GM19240 (cell line): ENCODE measurements around the gene FLYWCH1.
A peak's percentile ranks its signal among the peaks of the same experiment; 100 is the strongest.
"Not testable (repeated sequence)": the region's sequence is repeated elsewhere in the genome, so short reads cannot be mapped to it uniquely, and the experiment has no call there.

Source experiments
- DNase-seq: peaks from one replicate; pipeline ENCODE4 v3.0.0; 2011; ENCODE audit warnings: low spot score; ENCODE audit not compliant: insufficient read length

Gene FLYWCH1

DNA sequence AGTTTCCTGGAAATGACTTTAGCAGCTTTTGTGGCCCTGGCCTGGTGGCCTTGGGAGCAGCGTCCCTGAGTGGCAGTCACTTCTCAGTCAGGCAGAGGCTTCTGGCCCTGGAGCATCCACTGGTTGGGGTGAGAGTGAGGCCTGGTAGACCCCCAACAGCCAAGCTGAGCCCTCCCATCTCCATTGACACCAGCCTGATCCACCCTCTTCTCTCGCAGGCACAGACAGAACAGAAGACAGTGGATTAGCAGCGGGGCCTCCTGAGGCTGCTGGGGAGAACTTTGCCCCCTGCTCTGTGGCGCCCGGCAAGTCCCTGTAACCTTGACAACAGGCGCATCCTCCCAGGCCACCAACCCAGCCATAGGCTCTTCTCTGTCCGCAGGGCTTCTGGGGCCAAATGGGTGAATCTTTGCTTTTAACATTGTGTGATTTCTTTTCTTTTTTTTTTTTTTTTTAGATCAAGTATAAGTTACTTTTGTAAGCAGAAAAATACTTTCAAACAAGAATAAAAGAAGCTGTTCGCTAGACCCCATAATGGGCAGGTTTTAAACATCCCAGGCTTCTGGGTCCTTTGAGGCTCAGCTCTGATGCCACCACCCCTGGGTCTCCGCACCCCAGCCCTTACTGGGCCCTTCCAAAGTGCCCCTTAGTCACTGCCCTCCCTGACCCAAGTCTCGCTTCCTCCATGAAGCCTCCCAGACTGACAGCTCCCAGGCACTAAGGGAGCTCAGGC is 12.7 kb upstream of the FLYWCH1 start:
- DNase-seq: no peak

DNA sequence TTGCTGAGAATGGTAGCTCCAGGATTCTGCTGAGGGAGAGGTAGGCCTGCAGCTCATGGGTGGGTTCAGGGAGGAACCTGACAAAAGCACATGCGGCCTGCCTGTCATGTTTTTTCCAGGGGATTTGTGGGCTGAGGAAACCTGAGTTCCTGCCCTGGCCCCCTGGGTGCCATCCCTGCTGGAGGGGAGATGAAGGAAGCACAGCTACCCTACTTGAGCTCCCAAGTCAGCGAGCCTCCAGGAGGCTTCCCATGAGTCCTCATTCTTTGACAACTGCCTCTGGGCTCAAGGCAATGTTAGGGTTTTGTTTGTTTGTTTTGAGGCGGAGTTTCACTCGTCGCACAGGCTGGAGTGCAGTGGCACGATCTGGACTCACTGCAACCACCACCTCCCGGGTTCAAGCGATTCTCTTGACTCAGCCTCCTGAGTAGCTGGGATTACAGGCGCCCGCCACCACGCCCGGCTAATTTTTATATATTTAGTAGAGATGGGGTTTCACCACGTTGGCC is 12.1 kb upstream of the FLYWCH1 start:
- no peak for DNase-seq

DNA sequence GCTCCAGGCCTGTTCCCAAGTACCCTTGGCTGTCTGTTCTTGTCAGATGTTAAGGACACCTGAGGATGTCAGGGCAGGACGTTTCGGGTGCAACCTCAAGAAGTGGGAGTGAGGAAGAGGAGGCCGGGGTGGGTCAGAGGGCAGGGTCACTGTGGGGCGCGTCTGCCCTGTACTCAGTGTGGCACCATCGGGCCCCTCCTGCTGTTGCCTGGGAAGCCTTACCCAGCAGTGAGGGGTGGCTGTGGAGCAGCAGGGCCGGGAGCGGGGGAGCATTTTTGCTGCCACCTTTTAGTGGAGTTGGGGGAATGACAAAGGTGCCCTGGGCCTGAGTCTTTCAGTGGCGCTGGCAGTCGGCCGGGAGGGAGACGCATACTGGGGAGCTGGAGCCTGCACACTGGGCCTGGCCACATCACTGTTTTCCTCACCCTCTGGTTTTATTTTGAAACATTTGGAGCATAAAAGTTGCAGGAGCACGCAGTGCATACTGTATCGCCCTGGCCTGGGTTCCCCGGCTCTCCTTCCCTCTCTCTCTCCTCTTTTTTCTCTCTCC is 11.1 kb upstream of the FLYWCH1 start:
- DNase-seq: no peak

DNA sequence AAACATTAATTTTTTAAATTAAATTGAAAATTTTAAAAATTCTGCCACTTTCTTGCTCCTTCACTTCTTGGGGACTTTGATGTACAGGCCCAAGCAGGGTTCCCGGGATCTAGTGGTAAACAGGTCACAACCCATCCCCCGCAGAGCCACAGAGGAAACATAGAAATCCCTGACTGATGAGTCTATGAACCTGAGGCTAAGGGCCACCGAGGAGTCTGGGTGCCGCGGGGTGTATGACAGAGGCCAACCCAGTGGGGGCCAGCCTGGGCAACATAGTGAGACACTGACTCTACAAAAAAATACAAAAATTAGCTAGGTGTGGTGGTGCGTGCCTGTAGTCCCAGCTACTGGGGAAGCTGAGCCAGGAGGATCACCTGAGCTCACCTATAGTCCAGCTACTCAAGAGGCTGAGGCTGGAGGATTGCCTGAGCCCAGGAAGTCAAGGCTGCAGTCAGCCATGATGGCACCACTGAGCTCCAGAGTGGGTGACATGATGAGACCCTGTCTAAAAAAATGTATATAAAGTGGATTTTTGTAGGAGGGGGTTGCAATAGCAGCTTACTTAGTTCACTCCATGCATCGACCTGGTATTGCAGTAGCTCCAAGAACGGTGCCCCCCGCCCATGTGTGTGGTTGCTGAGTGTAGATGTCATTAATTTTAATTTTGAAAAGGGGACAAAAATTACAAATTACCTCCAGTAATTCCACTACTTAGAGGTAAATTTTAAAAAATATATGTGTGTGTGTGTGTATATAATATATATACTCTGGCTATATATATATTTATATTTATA is 9.2 kb upstream of the FLYWCH1 start:
- DNase-seq: no peak

DNA sequence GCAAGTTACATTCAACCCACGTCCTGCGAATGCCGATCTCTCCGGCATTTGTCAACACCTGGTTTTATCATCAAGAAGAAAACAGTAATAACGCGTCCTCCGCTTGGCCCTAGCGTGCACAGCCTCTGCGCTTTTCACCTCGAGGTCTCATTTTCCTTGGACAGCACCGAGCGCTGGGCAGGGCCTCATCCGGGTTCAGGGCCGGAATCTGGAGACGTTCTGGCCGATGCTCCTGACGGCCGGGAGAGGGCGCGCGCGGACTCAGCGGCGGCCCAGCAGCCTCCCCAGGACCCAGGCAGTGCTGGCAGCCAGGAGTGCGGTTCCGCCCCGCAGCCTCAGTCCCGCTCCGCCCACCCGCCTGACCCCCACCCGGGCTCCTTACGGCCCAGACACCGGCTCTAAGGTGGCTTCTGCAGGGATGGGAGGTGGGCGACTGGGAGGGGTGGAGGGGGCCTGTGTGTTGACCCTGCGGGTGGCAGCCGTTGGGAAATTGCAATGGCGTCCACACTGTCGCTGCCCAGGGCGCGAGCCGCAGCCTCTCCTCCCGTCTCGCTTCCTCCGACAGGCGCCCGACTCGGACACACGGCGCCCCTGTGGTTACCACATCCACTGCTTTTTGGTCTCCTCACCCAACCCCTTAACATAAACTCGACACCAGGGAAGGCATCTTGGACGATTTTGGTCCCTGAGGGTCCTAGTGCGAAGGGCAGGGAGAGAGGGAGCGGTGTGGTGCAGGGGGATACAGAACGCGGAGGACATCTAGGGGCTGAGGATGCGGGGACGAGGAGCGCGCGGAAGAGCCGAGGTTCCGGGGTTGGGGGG is 7.4 kb upstream of the FLYWCH1 start:
- peak; percentile 88 for DNase-seq

DNA sequence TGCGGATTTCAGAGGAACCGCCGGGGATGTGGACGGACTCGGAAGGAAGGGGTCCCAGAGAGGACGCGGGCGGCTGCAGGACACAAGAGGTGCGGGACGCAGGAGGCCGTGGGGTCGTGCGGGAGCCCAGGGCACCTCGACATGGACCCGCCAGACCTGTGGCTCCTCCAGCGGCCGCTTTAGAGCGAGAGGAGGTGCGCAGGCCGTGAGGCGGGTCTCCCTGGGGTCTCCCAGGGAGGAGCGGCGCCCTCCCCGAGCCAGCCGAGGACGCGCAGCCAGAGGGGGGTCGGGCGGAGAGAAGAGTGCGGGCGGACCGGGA is 6.8 kb upstream of the FLYWCH1 start:
- no peak for DNase-seq

DNA sequence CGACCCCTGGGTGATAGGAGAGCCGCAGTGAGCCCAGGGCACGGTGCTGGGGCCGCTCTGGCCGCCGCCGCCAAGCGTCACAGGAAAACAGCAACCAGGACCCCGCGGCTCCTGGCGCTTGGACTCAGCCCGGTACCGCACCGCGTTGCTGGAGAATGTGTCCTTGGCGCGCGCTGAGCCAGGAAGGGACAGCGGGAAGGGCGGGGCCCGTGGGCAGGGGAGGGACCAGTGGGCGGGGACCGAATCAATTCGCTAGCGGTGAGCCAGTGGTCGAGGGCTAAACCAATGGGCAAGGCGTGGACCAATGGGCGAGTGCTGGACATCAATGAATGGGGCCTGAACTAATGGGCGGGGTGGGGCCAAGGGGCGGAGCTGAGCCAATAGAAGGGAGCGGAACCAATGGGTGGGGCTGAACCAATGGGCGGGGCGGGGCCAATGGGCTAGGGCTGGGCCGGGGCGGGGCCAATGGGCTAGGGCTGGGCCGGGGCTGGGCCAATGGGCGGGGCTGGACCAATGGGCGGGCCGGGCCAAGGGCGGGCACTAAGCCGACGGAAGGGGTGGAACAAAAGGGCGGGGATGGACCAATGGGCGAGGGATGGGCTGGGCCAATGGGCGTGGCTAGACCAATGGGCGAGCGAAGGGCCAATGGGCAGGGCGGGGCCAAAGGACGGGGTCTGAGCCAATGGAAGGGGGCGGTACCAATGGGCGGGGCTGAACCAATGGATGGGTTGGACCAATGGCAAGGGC is 6.3 kb upstream of the FLYWCH1 start:
- peak; percentile 93 for DNase-seq

DNA sequence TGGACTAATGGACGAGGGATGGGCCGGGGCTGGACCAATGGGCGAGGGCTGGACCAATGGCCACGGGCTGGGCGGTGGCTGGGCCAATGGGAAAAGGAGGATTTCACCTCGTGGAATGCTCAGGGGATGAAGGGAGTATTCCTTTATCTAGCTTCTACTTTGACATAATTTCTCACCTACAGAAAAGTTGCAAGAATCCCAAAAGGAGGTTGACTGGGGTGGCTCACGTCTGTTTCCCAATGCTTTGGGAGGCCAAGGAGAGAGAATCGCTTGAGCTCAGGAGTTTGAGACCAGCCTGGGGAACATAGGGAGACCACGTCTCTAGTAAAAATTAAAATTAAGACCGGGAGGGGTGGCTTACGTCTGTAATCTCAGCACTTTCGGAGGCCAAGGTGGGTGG is 5.7 kb upstream of the FLYWCH1 start:
- no peak for DNase-seq

DNA sequence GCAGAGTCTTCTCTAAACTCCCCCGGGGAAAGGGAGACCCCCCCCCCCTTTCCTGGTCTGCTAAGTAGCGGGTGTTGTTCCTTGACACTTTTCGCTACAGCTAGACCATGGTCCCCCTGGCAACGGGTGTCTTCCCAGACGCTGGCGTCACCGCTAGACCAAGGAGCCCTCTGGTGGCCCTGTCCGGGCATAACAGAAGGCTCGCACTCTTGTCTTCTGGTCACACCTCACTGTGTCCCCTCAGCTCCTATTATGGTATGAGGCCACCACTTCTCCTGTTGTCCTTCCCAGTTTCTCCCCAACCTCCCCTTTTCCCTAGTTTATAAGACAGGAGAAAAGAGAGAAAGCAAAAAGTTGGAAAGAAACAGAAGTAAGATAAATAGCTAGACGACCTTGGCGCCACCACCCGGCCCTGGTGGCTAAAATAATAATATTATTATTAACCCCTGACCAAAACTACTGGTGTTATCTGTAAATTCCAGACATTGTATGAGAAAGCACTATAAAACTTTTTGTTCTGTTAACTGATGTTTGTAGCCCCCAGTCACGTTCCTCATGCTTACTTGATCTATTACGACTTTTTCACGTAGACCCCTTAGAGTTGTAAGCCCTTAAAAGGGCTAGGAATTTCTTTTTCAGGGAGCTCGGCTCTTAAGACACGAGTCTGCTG is 4.5 kb upstream of the FLYWCH1 start:
- DNase-seq: not testable (repeated sequence)

DNA sequence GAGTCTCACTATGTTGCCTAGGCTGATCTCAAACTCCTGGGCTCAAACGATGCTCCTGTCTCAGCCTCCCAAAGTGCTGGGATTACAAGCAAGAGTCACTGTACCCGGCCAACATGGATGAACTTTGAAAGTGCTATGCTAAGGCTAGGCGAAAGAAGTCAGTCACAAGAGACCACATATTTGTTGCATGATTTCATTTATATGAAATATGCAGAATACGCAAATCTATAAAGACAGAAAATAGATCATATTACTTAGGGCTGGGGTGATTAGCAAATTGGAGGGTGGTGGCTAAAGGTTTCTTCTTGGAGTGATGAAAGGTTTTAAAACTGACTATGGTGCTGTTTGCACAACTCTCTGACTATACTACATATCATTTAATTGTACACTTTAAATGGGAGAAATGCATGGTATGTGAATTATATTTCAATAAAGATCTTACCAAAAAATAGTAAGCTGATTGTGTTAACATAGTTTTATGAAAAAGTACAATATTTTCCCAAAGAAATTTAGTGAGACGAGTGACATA is 1.2 kb upstream of the FLYWCH1 start:
- no peak for DNase-seq

DNA sequence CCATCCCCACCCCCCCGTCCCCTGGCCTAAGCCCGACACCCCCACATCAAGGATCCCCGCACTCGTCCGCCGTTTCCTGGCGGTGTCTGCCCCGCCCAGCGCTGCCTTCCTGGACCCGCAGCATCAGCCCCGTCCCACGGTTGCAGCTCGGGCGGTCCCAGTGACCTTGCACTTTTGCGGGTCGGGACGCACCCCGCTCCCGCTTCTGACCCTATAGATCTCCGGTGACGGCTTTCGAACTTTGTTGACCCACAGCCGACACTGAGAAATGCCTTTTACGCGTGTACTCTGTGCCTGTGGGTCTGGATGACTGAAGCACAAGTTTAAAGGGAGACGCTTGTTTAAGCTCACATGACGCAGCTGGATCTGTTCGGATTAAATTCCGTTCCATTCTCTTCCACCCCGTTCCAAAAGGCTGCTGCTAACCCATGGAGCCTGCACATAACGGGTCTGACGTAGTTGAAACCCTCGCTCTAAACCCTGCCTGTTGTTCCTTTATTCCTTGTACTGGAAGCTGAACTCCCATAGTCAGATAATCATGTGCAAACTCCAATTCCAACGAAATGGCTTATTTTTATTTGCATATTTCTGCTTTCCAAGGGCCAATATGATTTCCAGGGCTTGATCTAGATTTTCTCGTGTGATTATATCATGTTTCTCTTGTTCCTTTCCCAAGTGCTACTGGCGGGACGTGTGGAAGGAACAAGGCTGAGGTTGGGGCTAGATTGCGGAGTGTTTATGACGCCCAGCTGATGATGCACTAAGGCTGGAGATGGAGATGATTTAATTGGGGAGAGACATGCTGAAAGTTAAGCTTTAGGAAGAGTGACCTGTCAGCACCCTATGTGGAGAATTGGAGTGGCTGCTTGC is 834 bp downstream of the FLYWCH1 start:
- DNase-seq: no peak

DNA sequence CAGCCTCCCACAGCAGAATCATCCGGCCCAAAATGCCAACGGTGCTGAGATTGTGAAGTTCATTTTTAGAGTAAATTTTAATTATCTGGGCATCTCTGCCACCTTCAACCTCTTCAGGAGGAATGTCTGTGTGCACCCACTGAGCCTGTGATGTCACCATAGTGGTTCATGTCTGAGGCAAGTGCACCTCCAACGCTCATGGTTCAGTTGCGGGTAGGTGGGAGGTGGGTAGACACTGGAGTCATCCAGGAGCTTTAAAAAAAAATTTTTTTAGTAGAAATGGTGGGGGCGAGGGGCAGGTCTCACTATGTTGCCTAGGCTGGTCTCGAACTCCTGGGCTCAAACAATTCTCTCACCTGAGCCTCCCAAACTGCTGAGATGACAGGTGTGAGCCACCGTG is 1.9 kb downstream of the FLYWCH1 start:
- DNase-seq: no peak

DNA sequence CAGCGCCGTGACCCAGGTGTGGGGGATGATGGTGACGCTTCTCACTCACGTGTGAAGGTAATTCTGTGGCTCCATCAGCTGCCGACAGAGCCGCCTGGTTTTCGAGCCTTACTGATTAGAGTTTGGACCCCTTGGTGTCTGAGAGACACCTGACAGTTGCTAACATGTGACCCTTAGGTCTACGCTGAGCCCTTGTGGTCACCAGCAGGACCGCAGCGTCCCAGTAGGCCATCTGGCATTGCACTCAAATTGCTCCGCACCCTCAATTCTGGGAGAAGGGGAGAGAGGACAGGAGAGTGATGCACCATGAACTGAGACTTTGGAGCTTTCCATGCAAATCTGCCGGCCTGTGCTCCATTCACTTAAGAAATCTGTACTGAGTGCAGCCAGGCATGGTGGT is 2.5 kb downstream of the FLYWCH1 start:
- DNase-seq: no peak

DNA sequence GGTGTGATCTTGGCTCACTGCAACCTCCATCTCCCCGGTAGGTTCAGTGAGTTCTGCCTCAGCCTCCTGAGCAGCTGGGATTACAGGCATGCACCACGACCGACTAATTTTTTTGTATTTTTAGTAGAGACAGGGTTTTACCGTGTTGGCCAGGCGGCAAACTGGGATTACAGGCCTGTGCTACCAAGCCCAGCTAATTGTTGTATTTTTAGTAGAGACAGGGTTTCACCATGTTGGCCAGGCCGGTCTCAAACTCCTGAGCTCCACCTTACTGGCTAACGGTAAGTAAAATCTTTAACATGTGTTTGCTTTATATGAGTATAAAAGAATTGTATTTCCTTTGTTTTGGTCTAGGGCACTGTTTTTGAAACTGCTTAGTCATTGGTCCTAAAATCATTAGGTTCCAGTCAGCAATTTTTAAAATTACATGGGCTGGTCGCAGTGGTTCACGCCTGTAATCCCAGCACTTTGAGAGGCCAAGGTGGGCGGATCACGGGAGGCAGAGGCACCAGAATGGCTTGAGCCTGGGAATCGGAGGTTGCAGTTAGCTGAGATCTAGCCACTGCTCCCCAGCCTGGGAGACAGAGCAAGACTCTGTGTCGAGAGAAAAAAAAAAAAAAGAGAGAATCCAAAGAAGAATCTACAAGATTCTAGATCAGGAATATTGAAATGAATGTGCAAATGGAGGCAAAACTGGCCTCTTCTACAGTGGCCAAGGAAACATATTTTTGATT is 3.6 kb downstream of the FLYWCH1 start:
- no peak for DNase-seq

DNA sequence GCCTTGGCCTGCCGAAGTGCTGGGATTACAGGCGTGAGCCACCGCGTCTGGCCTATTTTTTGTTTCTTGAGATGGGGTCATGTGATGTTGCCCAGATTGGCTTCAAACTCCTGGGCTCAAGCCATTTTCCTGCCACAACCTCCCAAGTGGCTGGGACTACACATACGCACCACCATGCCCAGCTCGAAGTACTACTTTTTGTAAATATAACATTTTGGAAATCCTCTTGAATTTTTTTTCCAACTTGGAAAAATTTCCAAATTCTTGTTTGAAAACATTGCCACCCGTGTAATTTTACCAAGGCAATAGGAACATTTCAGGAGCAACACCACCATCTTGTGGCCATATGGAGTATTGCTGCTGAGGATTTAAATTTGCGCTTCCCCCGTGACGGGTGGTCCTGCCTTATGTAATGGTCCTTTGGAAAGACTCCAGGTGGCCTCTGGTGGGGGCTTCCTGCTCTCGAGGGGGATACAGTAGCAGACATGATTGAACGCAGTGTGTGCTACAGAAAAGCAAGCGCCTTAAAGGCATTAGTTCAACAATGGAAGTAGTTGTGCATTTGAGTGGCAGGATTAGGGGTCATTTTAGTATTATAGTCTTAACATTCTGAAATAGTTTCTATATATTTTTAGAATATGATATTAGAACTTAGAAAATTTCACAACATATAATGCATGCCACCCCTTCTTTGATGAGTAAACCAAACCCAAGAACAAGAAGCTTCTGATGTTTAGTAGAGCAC is 8.0 kb downstream of the FLYWCH1 start:
- DNase-seq: no peak

DNA sequence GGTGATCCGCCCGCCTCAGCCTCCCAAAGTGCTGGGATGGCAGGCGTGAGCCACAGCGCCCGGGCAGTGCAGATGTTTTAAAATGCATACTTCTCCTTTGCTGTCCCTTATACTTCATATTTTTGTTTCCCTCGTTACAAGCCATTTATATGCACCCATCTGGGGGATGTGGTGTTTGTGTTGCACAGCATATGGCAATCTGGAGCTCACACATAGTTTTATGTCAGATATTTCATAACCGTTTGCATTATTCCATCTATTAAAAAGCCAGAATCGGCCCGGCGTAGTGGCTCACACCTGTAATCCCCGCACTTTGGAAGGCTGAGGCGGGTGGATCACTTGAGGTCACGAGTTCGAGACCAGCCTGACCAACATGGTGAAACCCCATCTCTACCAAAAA is 11.8 kb downstream of the FLYWCH1 start:
- DNase-seq: no peak

DNA sequence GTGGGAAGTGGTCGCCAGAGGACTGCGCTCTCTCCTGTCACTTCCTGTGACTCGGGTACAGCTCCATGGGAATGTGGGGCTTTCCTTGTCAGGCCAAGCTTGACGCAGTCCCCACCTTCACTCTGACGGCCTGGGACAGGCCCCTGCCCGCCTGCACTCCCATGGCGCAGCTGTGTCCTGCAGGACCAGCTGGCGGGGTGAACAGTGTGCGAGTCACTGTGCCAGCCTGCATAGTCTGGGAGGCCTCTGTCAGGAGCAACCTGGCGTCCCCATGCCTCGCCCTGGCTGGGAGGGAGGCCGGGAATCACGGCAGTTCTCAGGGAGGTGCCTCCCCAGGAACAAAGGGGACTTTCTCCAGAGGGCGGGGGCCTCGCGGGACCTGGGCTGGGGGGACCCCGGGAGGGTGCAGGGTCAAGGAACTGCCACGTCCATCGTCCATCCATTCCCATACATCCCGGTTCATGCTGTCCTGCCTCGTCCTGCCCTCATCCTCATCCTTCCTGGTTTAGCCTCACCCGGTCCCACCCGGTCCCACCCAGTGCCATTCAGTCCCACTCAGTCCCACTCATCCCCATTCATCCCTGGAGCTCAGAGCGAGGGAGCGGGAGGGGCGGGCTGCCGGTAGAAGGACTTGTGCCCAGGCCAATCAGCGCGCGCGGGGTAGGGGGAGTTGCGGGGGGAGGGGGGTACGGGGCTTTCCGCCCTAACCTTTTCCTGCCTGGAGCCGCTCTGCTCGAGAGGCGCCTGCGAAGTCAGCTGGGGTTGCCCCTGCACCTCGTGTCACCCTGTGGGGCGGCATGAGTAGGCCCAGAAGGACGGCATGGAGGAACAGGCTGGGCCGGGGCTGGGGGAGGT is 13.4 kb downstream of the FLYWCH1 start:
- no peak for DNase-seq
